Effector memory CD8-positive, alpha-beta T cell (primary cell): ENCODE results near the gene ZNF554.
A peak's percentile ranks its signal among the peaks of the same experiment; 100 is the strongest.
"Not testable (repeated sequence)": the region's sequence is repeated elsewhere in the genome, so short reads cannot be mapped to it uniquely, and the experiment has no call there.

Source experiments
- ATAC-seq: fragments of 150-1000 bp; cut with Tn5 transposase; replicated peaks from 2 replicates; pipeline ENCODE4 v1.10.0; 2021; ENCODE audit warnings: mild to moderate bottlenecking, moderate library complexity
- DNase-seq, 3 experiments: peaks; one replicate each; pipeline ENCODE4 v3.0.0; 2021
- H3K27ac Mint-ChIP-seq, 2 donors: one replicate each; pipeline ENCODE4 v1.8.0; 2022; ENCODE audit warnings: mild to moderate bottlenecking in 2 of 2, mixed read lengths in 2 of 2, moderate library complexity in 2 of 2
- H3K27me3 Mint-ChIP-seq, 2 donors: one replicate each; pipeline ENCODE4 v1.8.0; 2022; ENCODE audit warnings: mixed read lengths in 2 of 2
- H3K36me3 Mint-ChIP-seq: one replicate; pipeline ENCODE4 v1.8.0; 2022; ENCODE audit warnings: mild to moderate bottlenecking, moderate library complexity, mixed read lengths; ENCODE audit not compliant: insufficient read depth
- H3K4me1 Mint-ChIP-seq, 2 donors: one replicate each; pipeline ENCODE4 v1.8.0; 2022; ENCODE audit warnings: low read depth in 2 of 2, mixed read lengths in 2 of 2
- H3K4me3 Mint-ChIP-seq, 2 donors: one replicate each; pipeline ENCODE4 v1.8.0; 2022; ENCODE audit warnings: mild to moderate bottlenecking in 2 of 2, mixed read lengths in 2 of 2, moderate library complexity in 2 of 2
- H3K9me3 Mint-ChIP-seq, 2 donors: one replicate each; pipeline ENCODE4 v1.8.0; 2022; ENCODE audit warnings: mixed read lengths in 2 of 2

Gene ZNF554

GRCh38 chr19:2865334-2866100, 45.8 kb downstream of the ZNF554 start:
- Mint-ChIP-seq H3K4me3 (no peak overlapping the region), H3K36me3 (no peaks in the 10 kb centered on the region), H3K9me3 (no peaks in the 10 kb centered on the region), H3K27ac (no peak overlapping the region), H3K4me1 (no peaks in the 10 kb centered on the region), H3K27me3 (peaks cover 19 to 30% of the 10 kb centered on the region in 2 donors)
- no peak for ATAC-seq
- no peak for DNase-seq

- Mint-ChIP-seq H3K27ac (no peak overlapping the region), H3K9me3 (no peaks in the 10 kb centered on the region), H3K4me1 (peaks cover 0 to 1% of the 10 kb centered on the region in 2 donors), H3K4me3 (no peak overlapping the region), H3K36me3 (no peaks in the 10 kb centered on the region), H3K27me3 (peaks cover 19 to 30% of the 10 kb centered on the region in 2 donors)
- ATAC-seq = no peak
- no peak for DNase-seq
Measured at GRCh38 chr19:2866495-2867024, 46.9 kb downstream of the ZNF554 start.

GRCh38 chr19:2867025-2867991, 47.6 kb downstream of the ZNF554 start, which contains the start of gene ZNF556:
ZNF556 (plus strand) TSS chr19:2867335; CDS start chr19:2867422, 87 bp downstream.
- Mint-ChIP-seq H3K27ac (no peak within 1 kb of the TSS), H3K4me1 (peaks cover 3 to 4% of the 10 kb centered on the region in 2 donors), H3K36me3 (no peaks in the 10 kb centered on the region), H3K9me3 (no peaks in the 10 kb centered on the region), H3K27me3 (peaks cover 19 to 30% of the 10 kb centered on the region in 2 donors), H3K4me3 (no peak within 1 kb of the TSS)
- ATAC-seq (no peak), DNase-seq (no peak)

GRCh38 chr19:2869618-2870017, 50.0 kb downstream of the ZNF554 start:
- Mint-ChIP-seq H3K4me1 (peaks cover 3 to 4% of the 10 kb centered on the region in 2 donors), H3K27ac (no peak overlapping the region), H3K27me3 (peaks cover 11 to 23% of the 10 kb centered on the region in 2 donors), H3K9me3 (no peaks in the 10 kb centered on the region), H3K36me3 (no peaks in the 10 kb centered on the region), H3K4me3 (no peak overlapping the region)
- no peak for DNase-seq
- ATAC-seq = no peak

- H3K27ac Mint-ChIP-seq, H3K9me3 Mint-ChIP-seq, H3K27me3 Mint-ChIP-seq, H3K36me3 Mint-ChIP-seq, ATAC-seq, H3K4me1 Mint-ChIP-seq, H3K4me3 Mint-ChIP-seq: not testable (repeated sequence)
- peak in 1 of 3 experiments; percentile 9 for DNase-seq
Measured at GRCh38 chr19:2872175-2872574, 52.5 kb downstream of the ZNF554 start.

- Mint-ChIP-seq H3K4me1 (no peaks in the 10 kb centered on the region), H3K4me3 (no peak overlapping the region), H3K27ac (no peak overlapping the region), H3K9me3 (peaks cover 0 to 2% of the 10 kb centered on the region in 2 donors), H3K27me3 (no peaks in the 10 kb centered on the region), H3K36me3 (peaks cover 3% of the 10 kb centered on the region)
- DNase-seq = no peak
- no peak for ATAC-seq
Measured at GRCh38 chr19:2877398-2878331, 58.0 kb downstream of the ZNF554 start.

- Mint-ChIP-seq H3K27ac (no peak overlapping the region), H3K9me3 (no peaks in the 10 kb centered on the region), H3K4me1 (no peaks in the 10 kb centered on the region), H3K4me3 (no peak overlapping the region), H3K27me3 (peaks cover 6 to 9% of the 10 kb centered on the region in 2 donors), H3K36me3 (peaks cover 3% of the 10 kb centered on the region)
- ATAC-seq (no peak), DNase-seq (no peak)
Measured at GRCh38 chr19:2883686-2884439, 64.2 kb downstream of the ZNF554 start.

GRCh38 chr19:2885736-2886135, 66.1 kb downstream of the ZNF554 start:
- no peaks in the 10 kb centered on the region for H3K9me3 Mint-ChIP-seq
- H3K27me3 Mint-ChIP-seq = peaks cover 6 to 9% of the 10 kb centered on the region in 2 donors
- no peak for DNase-seq

More at GRCh38 chr19:2885736-2886135, 66.1 kb downstream of the ZNF554 start:
- Mint-ChIP-seq H3K4me1 (no peaks in the 10 kb centered on the region), H3K36me3 (no peaks in the 10 kb centered on the region), H3K4me3 (no peak overlapping the region), H3K27ac (no peak overlapping the region)
- ATAC-seq = no peak
